ENCODE results near the gene TRPM2.

TRPM2 gene

DNA sequence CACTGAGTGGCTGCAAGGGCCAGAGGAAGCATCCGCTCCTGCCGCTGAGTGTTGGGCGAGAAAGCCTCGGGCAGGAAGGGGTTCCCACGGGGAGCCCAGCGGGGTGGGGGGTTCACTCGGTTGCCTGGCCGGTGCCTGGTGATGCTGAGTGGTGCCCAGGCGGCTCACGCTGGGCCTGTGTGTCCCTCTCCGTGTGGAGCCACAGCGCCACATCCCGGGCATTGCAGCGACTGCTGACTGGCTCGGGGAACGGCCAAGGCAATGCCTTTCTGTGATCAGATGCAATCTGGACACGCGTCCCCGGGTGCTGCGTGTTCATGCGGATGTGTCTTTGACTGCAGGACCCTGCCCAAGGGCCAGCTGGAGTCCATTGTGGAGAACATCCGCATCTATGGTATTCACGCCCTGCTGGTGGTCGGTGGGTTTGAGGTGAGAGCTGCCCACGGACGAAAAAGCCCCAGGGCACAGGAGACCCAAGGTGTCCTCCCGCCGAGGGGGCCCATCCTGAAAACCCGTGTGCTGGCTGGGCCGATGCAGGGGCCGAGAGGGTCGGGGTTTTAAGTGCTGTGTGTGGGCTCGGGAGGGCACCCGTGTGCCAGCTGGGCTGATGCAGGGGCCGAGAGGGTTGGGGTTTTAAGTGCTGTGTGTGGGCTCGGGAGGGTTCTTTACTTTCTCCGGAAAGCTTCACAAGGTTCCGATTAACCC is 30.6 kb upstream of the TRPM2 start:
- no peak for DNase-seq (ENCODE audit: low spot score)

DNA sequence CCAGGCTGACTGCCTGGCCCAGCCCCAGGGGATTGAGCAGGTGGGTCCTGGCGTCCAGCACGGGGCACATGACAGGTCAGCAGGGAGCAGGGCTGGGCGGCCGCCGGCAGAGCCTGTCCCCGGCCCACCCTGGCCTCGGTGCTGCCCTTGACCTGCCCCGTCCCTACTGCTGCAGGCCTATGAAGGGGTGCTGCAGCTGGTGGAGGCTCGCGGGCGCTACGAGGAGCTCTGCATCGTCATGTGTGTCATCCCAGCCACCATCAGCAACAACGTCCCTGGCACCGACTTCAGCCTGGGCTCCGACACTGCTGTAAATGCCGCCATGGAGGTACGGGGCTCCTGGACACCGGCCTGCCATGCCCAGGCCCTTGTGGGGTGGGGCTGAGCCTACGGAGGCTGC is 29.8 kb upstream of the TRPM2 start:
- DNase-seq (ENCODE audit: low spot score) = no peak

- DNase-seq (ENCODE audit: low spot score) = no peak
These were observed 29.1 kb upstream of the TRPM2 start for GRCh38 chr21:44324106-44324853.

GRCh38 chr21:44324854-44325107 is 28.6 kb upstream of the TRPM2 start:
- DNase-seq (ENCODE audit: low spot score) = no peak

DNA sequence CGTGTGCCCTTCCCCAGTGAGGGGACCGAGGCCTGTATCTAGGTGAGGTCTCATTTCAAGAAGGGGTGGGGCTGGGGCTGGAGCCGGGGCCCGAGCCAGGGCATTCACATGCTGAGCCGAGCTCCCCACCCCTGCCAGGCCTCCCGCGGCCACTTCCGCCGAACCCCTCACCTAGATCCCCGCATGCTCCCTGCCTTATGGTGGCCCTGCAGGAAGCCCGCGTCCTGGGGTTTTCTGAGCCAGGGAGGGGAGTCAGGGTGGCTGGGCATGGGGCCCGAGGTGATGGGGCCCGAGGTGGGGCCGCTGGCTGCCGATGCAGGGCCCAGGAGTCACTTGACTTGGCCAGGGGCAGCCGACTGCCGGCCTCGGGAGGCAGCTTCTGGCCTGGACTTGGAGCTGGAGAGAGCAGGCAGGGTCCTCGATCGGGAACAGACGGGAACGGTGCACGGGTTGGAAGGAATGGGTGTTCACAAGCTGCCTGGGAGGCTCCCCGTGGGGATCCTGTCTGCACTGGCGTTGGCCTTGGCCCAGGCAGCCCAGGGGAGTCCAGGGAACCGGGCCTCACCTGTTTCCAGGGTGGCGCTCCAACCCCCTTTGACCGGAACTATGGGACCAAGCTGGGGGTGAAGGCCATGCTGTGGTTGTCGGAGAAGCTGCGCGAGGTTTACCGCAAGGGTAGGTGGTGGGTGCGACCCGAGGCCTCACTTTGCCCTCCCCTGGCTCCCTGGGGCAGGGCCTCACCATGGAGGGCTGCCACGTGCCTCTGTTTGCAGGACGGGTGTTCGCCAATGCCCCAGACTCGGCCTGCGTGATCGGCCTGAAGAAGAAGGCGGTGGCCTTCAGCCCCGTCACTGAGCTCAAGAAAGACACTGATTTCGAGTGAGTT is 27.8 kb upstream of the TRPM2 start:
- no peak for DNase-seq (ENCODE audit: low spot score)

DNA sequence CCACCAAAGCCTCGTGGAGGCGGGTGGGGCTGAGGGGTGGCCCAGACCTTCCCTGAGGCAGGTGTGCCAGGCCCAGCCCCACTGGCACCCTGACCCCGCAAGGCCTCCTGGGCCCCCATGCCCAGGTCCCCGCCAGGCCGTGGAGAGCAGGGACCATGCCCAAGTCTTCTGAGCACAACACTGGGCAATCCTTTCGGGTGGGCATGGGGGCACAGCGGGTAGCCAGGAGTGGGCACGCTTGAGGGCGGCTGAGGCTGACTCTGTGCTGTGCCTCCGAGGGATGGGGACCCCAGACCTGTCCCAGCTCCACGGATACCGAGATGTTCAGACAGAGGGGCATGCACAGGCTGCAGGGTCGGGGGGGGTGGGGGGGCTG is 27.2 kb upstream of the TRPM2 start:
- no peak for DNase-seq (ENCODE audit: low spot score)

- no peak for DNase-seq (ENCODE audit: low spot score)
These were observed 26.5 kb upstream of the TRPM2 start for GRCh38 chr21:44326716-44327602.

DNA sequence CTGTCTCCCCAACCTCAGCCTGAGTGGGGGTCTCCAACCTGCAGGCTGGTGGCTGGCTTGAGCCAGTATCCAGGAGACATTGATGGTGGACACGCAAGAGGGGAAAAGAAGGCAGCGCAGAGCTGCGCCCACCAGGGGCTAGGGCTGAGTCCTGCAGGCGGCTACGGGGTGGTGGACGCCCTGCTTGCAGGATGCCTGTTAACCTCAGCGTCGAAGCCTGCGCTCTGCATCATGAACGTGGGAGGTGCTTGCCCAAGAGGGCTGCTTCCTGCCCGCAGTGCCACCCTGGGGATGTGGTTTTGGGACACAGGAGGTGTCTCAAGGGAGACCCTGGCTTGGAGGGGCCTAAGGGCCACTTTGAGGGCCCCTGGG is 25.8 kb upstream of the TRPM2 start:
- no peak for DNase-seq (ENCODE audit: low spot score)

DNA sequence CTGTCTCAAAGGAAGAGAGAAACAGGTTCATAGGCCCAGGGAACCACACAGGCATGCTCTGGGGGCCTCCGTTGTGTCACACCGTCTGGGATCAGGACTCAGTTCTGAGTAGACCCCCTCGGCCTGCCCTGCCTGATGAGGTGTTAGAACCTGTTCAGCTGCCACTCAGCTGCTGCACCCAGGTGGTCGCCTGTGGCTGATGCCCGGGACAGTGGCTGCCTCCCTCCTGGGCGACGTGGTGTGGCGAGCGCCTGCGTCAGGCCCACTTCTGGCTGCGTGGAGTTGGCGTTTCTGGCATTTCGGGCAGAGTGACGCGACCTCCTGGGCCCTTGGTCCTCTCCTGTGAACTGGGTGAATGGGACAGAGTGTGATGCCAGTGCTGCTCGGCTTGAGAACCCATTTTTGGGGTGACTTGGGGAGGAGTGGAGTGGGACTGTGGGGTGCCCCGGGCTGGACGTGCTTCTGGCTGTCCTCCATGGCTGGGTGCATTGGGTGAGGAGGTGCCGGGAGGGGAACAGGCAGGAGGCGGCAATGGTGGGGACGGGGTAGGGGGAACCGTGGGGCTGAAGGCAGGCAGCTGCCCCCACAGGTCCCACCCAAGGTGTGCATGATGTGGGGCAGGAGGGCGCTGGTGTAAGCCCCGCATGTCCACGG is 25.1 kb upstream of the TRPM2 start:
- no peak for DNase-seq (ENCODE audit: low spot score)

- DNase-seq (ENCODE audit: low spot score) = no peak
These were observed 24.1 kb upstream of the TRPM2 start for GRCh38 chr21:44329086-44329889.

- DNase-seq (ENCODE audit: low spot score) = no peak
These were observed 23.3 kb upstream of the TRPM2 start for GRCh38 chr21:44329971-44330681.

DNA sequence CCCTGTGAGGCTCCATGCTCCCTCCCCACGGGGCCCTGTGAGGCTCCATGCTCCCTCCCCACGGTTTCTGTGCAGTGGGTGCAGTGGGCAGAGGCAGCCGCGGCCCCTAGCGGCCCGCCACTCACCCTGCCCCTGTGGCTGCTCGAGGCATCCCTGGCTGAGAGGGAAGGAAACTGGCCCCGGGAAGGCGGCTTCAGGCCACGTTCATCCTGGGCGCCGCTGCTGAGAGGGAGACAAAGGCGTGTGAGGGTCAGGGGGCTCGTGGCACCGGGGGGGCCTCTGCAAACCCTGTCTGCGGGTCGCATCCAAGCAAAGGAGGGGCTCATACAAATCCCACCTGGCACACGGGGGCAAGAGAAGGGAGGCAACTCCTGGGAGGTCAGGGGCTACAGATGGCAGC is 22.7 kb upstream of the TRPM2 start:
- no peak for DNase-seq (ENCODE audit: low spot score)

DNA sequence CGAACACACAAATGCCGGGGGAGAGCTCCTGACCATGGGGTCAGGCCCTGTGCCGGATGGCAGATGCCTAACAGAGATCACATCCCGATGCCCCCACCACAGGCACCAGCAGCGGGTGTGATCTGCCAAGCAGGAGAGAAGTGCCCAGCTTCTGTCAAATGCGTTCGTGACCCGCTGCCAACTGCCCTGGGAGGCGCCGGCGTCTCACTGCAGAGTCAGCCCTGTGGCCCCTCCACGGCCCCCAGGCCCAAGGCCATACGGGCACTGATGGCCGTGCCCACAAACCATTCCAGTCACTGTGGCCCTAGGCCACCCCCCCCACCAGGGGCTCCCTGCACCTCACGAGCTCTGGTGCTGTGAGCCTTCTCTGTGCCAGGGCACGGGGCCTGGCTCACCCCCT is 22.2 kb upstream of the TRPM2 start:
- no peak for DNase-seq (ENCODE audit: low spot score)

DNA sequence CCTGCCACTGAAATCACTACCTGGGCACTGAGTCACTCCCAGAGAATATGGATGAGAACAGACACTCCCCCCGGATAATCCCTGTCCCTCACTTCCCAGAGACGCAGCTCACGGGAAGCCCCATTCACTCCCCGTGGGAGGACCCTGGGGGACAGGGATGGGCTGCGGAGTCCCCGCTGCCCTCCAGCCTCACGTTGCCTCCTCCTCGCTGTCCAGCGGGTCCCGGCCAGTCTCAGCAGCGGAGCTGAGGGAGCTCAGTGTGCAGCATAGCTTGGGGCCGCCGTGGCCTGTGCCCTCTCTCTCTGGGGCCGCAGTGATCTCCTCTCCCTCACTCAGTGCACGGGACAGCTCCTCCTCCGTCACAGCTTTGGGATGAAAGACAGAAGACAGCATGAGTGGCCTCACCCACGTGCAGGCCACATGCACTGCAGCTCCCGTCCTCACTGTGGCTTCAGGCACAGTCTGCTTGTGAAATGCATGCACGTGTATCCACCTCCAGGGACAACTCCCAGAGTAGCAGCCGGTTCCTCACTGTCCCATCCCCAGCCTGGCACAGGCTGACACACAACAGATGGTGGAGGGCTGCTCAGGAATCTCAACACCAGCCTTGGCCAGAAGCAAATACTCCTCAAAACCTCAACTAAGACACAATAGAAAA is 21.6 kb upstream of the TRPM2 start:
- DNase-seq (ENCODE audit: low spot score) = no peak

DNA sequence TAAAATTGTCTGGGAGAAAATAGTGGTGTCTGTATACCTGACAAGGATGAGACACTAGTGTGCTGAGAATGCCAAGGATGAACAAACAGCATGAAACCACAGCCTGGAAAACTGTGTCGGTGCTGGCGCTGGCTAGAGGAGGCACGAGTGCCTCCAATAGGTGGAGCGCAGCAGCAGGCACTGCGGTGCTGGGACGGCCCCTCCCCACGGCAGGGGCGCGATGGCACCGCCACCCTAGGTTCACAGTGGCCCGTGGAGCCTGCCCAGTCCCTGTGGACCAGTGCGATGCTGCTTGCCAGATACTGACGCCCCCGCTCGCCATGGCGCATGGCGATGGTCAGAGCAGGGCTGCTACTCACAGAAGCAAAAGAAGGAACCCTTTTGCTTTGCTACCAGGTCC is 21.0 kb upstream of the TRPM2 start:
- DNase-seq (ENCODE audit: low spot score) = no peak

- DNase-seq (ENCODE audit: low spot score) = no peak
These were observed 20.5 kb upstream of the TRPM2 start for GRCh38 chr21:44332965-44333364.

- no peak for DNase-seq (ENCODE audit: low spot score)
These were observed 19.7 kb upstream of the TRPM2 start for GRCh38 chr21:44333509-44334328.

GRCh38 chr21:44334329-44335030 is 18.9 kb upstream of the TRPM2 start:
- no peak for DNase-seq (ENCODE audit: low spot score)
